OCI-LY7 (cell line): ENCODE measurements around the gene GLB1L. TPM values are rescaled to one million over a fixed set of nuclear protein-coding genes. Genes with fewer than 3 reads are reported as not detected.

ENCODE experiments used
- BruUV-seq: library from RNA; stranded (reverse); fragments of 400-500 nt; replicated peaks from 2 replicates; lab custom pipeline; 2021; lab: Mats Ljungman, UMichigan
- CTCF ChIA-PET: fragments of 300-600 bp; sonication (Branson Sonifier 250); formaldehyde crosslinking; loops from one replicate; lab custom pipeline; 2022; ENCODE audit warnings: antibody characterized with exemption; ENCODE audit not compliant: unreplicated experiment; lab: Charles Lee
- POLR2A ChIA-PET: fragments of 300-600 bp; sonication (Branson Sonifier 250); formaldehyde crosslinking; loops from one replicate; lab custom pipeline; 2022; ENCODE audit warnings: antibody characterized with exemption; lab: Charles Lee
- DNase-seq: peaks from one replicate; pipeline ENCODE4 v3.0.0-alpha.2; 2015; ENCODE audit warnings: low spot score
- H2AFZ ChIP-seq: fragments of 200-600 bp; sonication (generic), shearing (Covaris generic); 2 replicates; pipeline ENCODE4 v1.6.1; 2014; ENCODE audit warnings: mild to moderate bottlenecking, antibody characterized with exemption, low read length, moderate library complexity
- H3K27ac ChIP-seq: fragments of 200-600 bp; sonication (generic); 2 replicates; pipeline ENCODE4 v1.5.1; 2014; ENCODE audit warnings: mixed run types, low read depth, mild to moderate bottlenecking, moderate library complexity, low read length, inconsistent platforms; ENCODE audit not compliant: poor library complexity, severe bottlenecking
- H3K36me3 ChIP-seq: fragments of 200-600 bp; sonication (generic); 2 replicates; pipeline ENCODE4 v1.6.1; 2014; ENCODE audit warnings: mild to moderate bottlenecking, antibody characterized with exemption, low read length, moderate library complexity, mixed read lengths; ENCODE audit not compliant: insufficient read depth
- H3K4me1 ChIP-seq: fragments of 200-600 bp; sonication (generic); 2 replicates; pipeline ENCODE4 v1.5.1; 2014; ENCODE audit warnings: mild to moderate bottlenecking, low read length; ENCODE audit not compliant: insufficient read depth, poor library complexity, severe bottlenecking
- H3K4me2 ChIP-seq: fragments of 200-600 bp; sonication (generic); 2 replicates; pipeline ENCODE4 v1.6.1; 2014; ENCODE audit warnings: mild to moderate bottlenecking, low read length
- H3K4me3 ChIP-seq: fragments of 200-600 bp; sonication (generic); 2 replicates; pipeline ENCODE4 v1.5.1; 2014; ENCODE audit warnings: mild to moderate bottlenecking, low read depth, low read length; ENCODE audit not compliant: poor library complexity, severe bottlenecking
- H3K79me2 ChIP-seq: fragments of 200-600 bp; sonication (generic); 2 replicates; pipeline ENCODE4 v1.6.1; 2016; ENCODE audit warnings: low read depth, mild to moderate bottlenecking, low read length, moderate library complexity, mixed read lengths; ENCODE audit not compliant: insufficient read depth
- H3K9me2 ChIP-seq: fragments of 200-600 bp; sonication (generic); 2 replicates; pipeline ENCODE4 v1.6.1; 2016; ENCODE audit warnings: mild to moderate bottlenecking, low read length, mixed read lengths; ENCODE audit not compliant: insufficient read depth
- H3K9me3 ChIP-seq: fragments of 200-600 bp; sonication (generic); 2 replicates; pipeline ENCODE4 v1.6.1; 2014; ENCODE audit warnings: mild to moderate bottlenecking, mixed run types, low read length, mixed read lengths
- H4K20me1 ChIP-seq: fragments of 200-600 bp; sonication (generic); 2 replicates; pipeline ENCODE4 v1.6.1; 2014; ENCODE audit warnings: mild to moderate bottlenecking, antibody characterized with exemption, low read length, moderate library complexity, mixed read lengths; ENCODE audit not compliant: insufficient read depth
- CTCF ChIP-seq: fragments of 200-600 bp; sonication (generic); conservative IDR thresholded peaks from 2 replicates; pipeline ENCODE4 v1.5.1; 2014; ENCODE audit warnings: mild to moderate bottlenecking, antibody characterized with exemption, low read length, moderate library complexity, mixed read lengths
- EZH2phosphoT487 ChIP-seq: fragments of 200-600 bp; sonication (generic); IDR thresholded peaks from 2 replicates; pipeline ENCODE4 v1.6.1; 2018; ENCODE audit warnings: low read depth, borderline replicate concordance, mild to moderate bottlenecking, mixed run types, antibody characterized with exemption, low read length, moderate library complexity, mixed read lengths
- intact Hi-C: fragments of 100-400 bp; cut with micrococcal nuclease; formaldehyde crosslinking; loops from one replicate; pipeline ENCODE4 v1.10.0; 2022; ENCODE audit not compliant: unreplicated experiment
- total RNA-seq, 2 experiments: library from RNA; depleted of rRNA in 1 of 2; stranded (reverse); fragments of >200 nt in 1 of 2; shearing (Covaris generic) in 1 of 2; gene quantifications; 2 replicates each; pipeline ENCODE4 v1.2.3, GENCODE V29; 2014 to 2022

GLB1L gene
- total RNA-seq, 2 experiments from 2014 or later = 6.9 to 8.6 TPM

DNA sequence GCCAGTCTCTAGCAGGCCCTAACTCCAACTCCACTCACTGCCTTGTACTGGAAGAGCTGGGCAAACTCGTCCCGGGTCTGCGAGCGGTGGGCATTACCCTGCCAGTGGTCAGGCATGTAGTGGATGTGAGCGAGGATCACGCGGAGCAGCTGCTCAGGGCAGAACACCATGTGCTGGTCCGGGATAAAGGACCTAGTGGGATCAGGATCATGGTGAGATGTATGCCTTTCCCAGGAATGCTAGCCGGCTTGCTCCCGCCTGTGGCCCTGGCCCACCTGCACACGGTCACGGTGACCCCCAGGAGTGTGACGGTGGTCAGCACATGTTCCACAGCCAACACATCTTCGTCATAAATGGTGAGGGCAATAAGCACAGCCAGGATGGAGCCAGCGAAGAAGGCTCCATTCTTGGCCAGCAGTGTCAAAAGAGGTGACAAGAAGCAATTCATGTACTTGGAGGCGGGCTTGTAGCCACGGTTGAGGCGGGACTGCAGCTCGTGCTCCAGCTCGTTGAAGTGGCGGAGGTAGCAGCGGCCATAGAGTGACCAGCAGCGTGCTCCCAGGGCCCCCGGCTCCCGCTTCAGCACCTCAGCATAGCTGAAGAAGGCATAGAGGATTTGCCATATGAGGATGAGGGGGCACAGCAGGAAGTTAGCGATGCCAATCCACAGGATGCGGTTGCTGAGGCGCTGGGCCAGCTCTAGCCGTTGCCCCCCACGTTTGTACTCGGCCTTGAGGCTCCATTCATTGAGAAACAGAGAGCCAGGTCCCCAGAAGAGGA is 21.2 kb downstream of the GLB1L start:
- Histone ChIP-seq H3K9me3 (no peaks in the 10 kb centered on the region), H3K79me2 (no peaks in the 10 kb centered on the region; the same call in 1 of the 2 replicates), H3K27ac (no peak overlapping the region), H3K4me2 (no peak overlapping the region), H3K36me3 (peaks cover 61% of the 10 kb centered on the region), H3K4me3 (no peak overlapping the region), H4K20me1 (no peaks in the 10 kb centered on the region), H3K9me2 (no peaks in the 10 kb centered on the region), H2AFZ (no peak overlapping the region), H3K4me1 (peaks cover 8% of the 10 kb centered on the region)
- no TSS peak for BruUV-seq
- TF ChIP-seq CTCF (no peak), EZH2phosphoT487 (no peak)
- CTCF ChIA-PET = no interaction called here
- no peak for DNase-seq
- POLR2A ChIA-PET = no interaction called here
- intact Hi-C loops = no loop called here

DNA sequence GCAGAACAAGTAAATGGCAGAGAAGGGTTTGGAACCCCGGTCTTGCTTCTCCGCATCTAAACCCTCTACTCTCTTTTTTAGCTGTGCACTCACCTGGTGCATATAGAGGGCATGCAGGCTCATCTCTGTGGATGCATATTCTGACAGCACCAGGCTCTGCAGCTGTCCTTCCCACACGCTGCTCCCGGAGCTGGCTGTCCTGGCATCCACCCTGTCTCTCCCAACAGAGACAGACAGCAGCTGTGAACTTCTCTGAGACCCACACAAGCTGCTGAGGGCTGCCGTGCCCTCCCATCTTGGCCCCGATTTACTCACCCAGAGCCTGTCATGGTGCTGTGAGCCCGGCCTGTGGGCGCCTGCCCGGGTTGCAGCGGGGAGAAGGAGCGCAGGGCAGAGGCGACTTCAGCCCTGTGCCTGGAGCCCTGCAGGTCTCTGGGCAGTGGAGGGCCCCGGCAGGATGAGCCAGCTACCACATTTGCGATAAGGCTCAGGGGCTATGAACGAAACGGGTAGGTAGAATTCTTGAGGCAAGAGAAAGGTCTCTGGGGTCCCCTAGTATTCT is 23.2 kb downstream of the GLB1L start:
- H3K4me3 ChIP-seq = no peak overlapping the region
- no peaks in the 10 kb centered on the region for H3K79me2 ChIP-seq
- H3K4me2 ChIP-seq = no peak overlapping the region
- no TSS peak for BruUV-seq
- TF ChIP-seq CTCF (no peak), EZH2phosphoT487 (no peak)
- H2AFZ ChIP-seq = no peak overlapping the region
- H3K9me2 ChIP-seq = no peaks in the 10 kb centered on the region
- H3K9me3 ChIP-seq = no peaks in the 10 kb centered on the region
- intact Hi-C loops = no loop called here
- no peak overlapping the region for H3K27ac ChIP-seq
- peaks cover 10% of the 10 kb centered on the region for H3K4me1 ChIP-seq
- peaks cover 60% of the 10 kb centered on the region for H3K36me3 ChIP-seq
- no peaks in the 10 kb centered on the region for H4K20me1 ChIP-seq
- no peak for DNase-seq
- ChIA-PET POLR2A (no interaction called here), CTCF (no interaction called here)
